Tibial artery (tissue), 4 donors: Measurements from ENCODE around the gene SPOCK2.

Experiments used
- DNase-seq, 2 donors: peaks; one replicate each; pipeline ENCODE4 v3.0.0-alpha.2; 2019
- H3K27ac ChIP-seq, 2 donors: fragments of 200-600 bp; sonication (generic) in 1 of 2; 1 replicate in 1 of 2; 2 replicates in 1 of 2; pipeline ENCODE4 v1.5.1; 2018 to 2019; ENCODE audit warnings: mild to moderate bottlenecking in 1 of 2
- H3K27me3 ChIP-seq, 2 donors: fragments of 200-600 bp; sonication (generic) in 1 of 2; one replicate each; pipeline versions ENCODE4 v1.5.1 to v1.6.0; 2016 to 2019
- H3K36me3 ChIP-seq, 3 donors: fragments of 200-600 bp; sonication (generic) in 2 of 3; one replicate each; pipeline ENCODE4 v1.5.1; 2016 to 2019; ENCODE audit warnings: mild to moderate bottlenecking in 2 of 3
- H3K4me1 ChIP-seq, 4 donors: fragments of 200-600 bp; sonication (generic) in 2 of 4; 1 replicate in 3 of 4; 2 replicates in 1 of 4; pipeline ENCODE4 v1.5.1; 2016 to 2019
- H3K4me3 ChIP-seq, 2 donors: fragments of 200-600 bp; sonication (generic) in 1 of 2; 1 replicate in 1 of 2; 2 replicates in 1 of 2; pipeline ENCODE4 v1.5.1; 2018 to 2019; ENCODE audit warnings: mild to moderate bottlenecking in 2 of 2
- H3K9me3 ChIP-seq, 3 donors: fragments of 200-600 bp; sonication (generic) in 1 of 3; one replicate each; pipeline ENCODE4 v1.5.1; 2016 to 2019
- CTCF ChIP-seq, 2 experiments: fragments of 200-600 bp in 1 of 2; fragments of 450-650 bp in 1 of 2; IDR thresholded peaks; one replicate each; pipeline ENCODE4 v1.5.1; 2017 to 2019; ENCODE audit warnings: antibody characterized with exemption in 2 of 2, mild to moderate bottlenecking in 1 of 2, moderate library complexity in 1 of 2
- intact Hi-C: fragments of 100-400 bp; cut with DNase I; formaldehyde crosslinking; loops from one replicate; pipeline ENCODE4 v1.15.0; 2023; ENCODE audit warnings: low total_unique reads

The SPOCK2 gene

GRCh38 chr10:72058989-72059842 is 29.1 kb downstream of the SPOCK2 start:
- no peaks in the 10 kb centered on the region for H3K4me1 ChIP-seq
- no peak for DNase-seq
- no peak for TF ChIP-seq CTCF (IDR thresholded peaks at IDR 0.05)
- intact Hi-C loops = no loop called here
- H3K36me3 ChIP-seq = no peaks in the 10 kb centered on the region
- no peaks in the 10 kb centered on the region for H3K9me3 ChIP-seq
- no peak overlapping the region for H3K27ac ChIP-seq
- H3K4me3 ChIP-seq = no peak overlapping the region
- peaks cover 0 to 42% of the 10 kb centered on the region in 2 donors for H3K27me3 ChIP-seq

DNA sequence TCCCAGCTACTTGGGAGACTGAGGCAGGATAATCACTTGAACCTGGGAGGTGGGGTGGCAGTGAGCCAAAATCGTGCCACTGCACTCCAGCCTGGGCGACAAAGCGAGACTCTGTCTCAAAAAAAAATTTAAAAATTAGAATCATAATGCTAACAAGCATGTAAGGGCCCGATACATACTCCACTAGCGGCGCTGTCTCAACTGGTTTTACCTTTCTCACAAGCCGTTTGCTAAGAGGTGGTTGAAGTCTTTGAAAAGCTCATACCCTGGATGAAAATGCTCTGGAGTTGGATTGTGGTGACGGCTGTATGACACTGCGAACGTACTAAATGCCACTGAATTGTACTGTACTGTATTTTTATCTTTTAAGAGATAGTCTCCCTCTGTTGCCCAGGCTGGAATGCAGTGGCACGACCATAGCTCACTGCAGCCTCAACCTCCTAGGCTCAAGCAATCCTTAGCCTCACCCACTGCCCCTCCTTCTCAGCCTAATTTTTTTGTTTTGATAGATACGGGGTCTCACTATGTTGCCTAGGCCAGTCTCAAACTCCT is 29.9 kb downstream of the SPOCK2 start:
- peaks cover 0 to 42% of the 10 kb centered on the region in 2 donors for H3K27me3 ChIP-seq
- intact Hi-C loops = no loop called here
- DNase-seq = no peak
- H3K4me3 ChIP-seq = no peak overlapping the region
- no peak for TF ChIP-seq CTCF (IDR thresholded peaks at IDR 0.05)
- no peaks in the 10 kb centered on the region for H3K4me1 ChIP-seq
- no peaks in the 10 kb centered on the region for H3K9me3 ChIP-seq
- no peak overlapping the region for H3K27ac ChIP-seq
- no peaks in the 10 kb centered on the region for H3K36me3 ChIP-seq

GRCh38 chr10:72056932-72057751 is 31.2 kb downstream of the SPOCK2 start:
- Histone ChIP-seq H3K27me3 (peaks cover 0 to 42% of the 10 kb centered on the region in 2 donors), H3K27ac (no peak overlapping the region), H3K4me1 (no peaks in the 10 kb centered on the region), H3K4me3 (no peak overlapping the region), H3K36me3 (no peaks in the 10 kb centered on the region), H3K9me3 (no peaks in the 10 kb centered on the region)
- no peak for DNase-seq
- intact Hi-C loops = no loop called here
- no peak for TF ChIP-seq CTCF (IDR thresholded peaks at IDR 0.05)

DNA sequence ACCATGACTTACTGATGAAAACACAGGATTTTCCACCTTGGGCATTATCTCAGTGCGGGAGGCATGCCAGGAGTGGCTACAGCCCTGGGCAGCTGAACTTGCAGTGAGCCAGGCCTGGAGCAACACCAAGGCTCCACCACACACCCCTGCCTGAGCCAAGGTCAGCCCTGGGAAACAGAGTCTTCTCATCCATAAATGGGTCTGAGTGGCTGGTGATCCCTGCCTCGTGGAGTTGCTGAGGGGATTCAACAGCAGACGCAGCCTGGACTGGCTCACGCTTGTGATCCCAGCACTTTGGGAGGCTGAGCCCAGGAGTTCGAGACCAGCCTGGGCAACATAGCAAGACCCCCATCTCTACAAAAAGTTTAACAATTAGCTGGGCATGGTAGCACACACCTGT is 32.2 kb downstream of the SPOCK2 start:
- no peaks in the 10 kb centered on the region for H3K36me3 ChIP-seq
- no peak overlapping the region for H3K4me3 ChIP-seq
- DNase-seq = no peak
- H3K27ac ChIP-seq = no peak overlapping the region
- H3K27me3 ChIP-seq = peaks cover 0 to 35% of the 10 kb centered on the region in 2 donors
- H3K4me1 ChIP-seq = no peaks in the 10 kb centered on the region
- intact Hi-C loops = no loop called here
- no peaks in the 10 kb centered on the region for H3K9me3 ChIP-seq
- TF ChIP-seq CTCF (IDR thresholded peaks at IDR 0.05) = no peak

- no peak for TF ChIP-seq CTCF (IDR thresholded peaks at IDR 0.05)
- H3K4me1 ChIP-seq = no peaks in the 10 kb centered on the region
- DNase-seq = no peak
- no peak overlapping the region for H3K27ac ChIP-seq
- H3K36me3 ChIP-seq = no peaks in the 10 kb centered on the region
- no peaks in the 10 kb centered on the region for H3K9me3 ChIP-seq
- H3K27me3 ChIP-seq = peaks cover 0 to 21% of the 10 kb centered on the region in 2 donors
- intact Hi-C loops = no loop called here
- H3K4me3 ChIP-seq = no peak overlapping the region
Measured at GRCh38 chr10:72053690-72054089, 34.7 kb downstream of the SPOCK2 start.
